Effector CD8-positive, alpha-beta T cell (primary cell): Measurements from ENCODE around the gene HEPHL1.
"Not testable (repeated sequence)": the region's sequence is repeated elsewhere in the genome, so short reads cannot be mapped to it uniquely, and the experiment has no call there.

Experiments
- DNase-seq: peaks from one replicate; lab custom pipeline; 2025; lab: John Stamatoyannopoulos, UW

Gene HEPHL1

GRCh38 chr11:94150704-94151685, 129.8 kb downstream of the HEPHL1 start:
- no peak for DNase-seq

- no peak for DNase-seq
Measured at GRCh38 chr11:94151903-94152677, 130.9 kb downstream of the HEPHL1 start.

- no peak for DNase-seq
Measured at GRCh38 chr11:94152678-94153065, 131.5 kb downstream of the HEPHL1 start.

GRCh38 chr11:94153320-94153719, 132.2 kb downstream of the HEPHL1 start:
- no peak for DNase-seq

- no peak for DNase-seq
Measured at GRCh38 chr11:94154095-94154856, 133.1 kb downstream of the HEPHL1 start.

- not testable (repeated sequence) for DNase-seq
Measured at GRCh38 chr11:94157339-94157738, 136.2 kb downstream of the HEPHL1 start.
